HG03280 (cell line): ENCODE measurements around the gene MCM8.

Source experiments
- ATAC-seq: cut with Tn5 transposase; IDR thresholded peaks from one replicate; pipeline ENCODE4 v1.9.1; 2021; ENCODE audit warnings: mild to moderate bottlenecking, moderate library complexity; ENCODE audit not compliant: unreplicated experiment

Gene MCM8

GRCh38 chr20:6040540-6040939, 90.1 kb downstream of the MCM8 start:
- no peak for ATAC-seq

- ATAC-seq: no peak
Observed at GRCh38 chr20:6040958-6041807, 90.7 kb downstream of the MCM8 start.

GRCh38 chr20:6041808-6042265, 91.4 kb downstream of the MCM8 start:
- ATAC-seq: no peak

- no peak for ATAC-seq
Observed at GRCh38 chr20:6044115-6044514, 93.7 kb downstream of the MCM8 start.

- no peak for ATAC-seq
Observed at GRCh38 chr20:6045566-6045965, 95.1 kb downstream of the MCM8 start.

GRCh38 chr20:6046432-6046831, 96.0 kb downstream of the MCM8 start:
- ATAC-seq: no peak

- no peak for ATAC-seq
Observed at GRCh38 chr20:6048391-6048790, 97.9 kb downstream of the MCM8 start.
